ENCODE results near the gene PAQR4.

GRCh38 chr16:2999929-3000328 is 30.8 kb downstream of the PAQR4 start:
- TF ChIP-seq POLR2A (IDR thresholded peaks at IDR 0.05) (no peak), CTCF (IDR thresholded peaks at IDR 0.05) (no peak), EP300 (IDR thresholded peaks at IDR 0.05) (no peak)

Measured in gastroesophageal sphincter (tissue), 3 donors.